Endothelial cell (in vitro differentiated cells): ENCODE data around the gene KIF20A. TPM values are rescaled to one million over a fixed set of nuclear protein-coding genes. Genes with fewer than 3 reads are reported as not detected.
"Not testable (repeated sequence)": the region's sequence is repeated elsewhere in the genome, so short reads cannot be mapped to it uniquely, and the experiment has no call there.

Experiments used
- DNase-seq: peaks from one replicate; pipeline ENCODE4 v3.0.0; 2021; ENCODE audit warnings: low spot score
- H3K27ac Mint-ChIP-seq: one replicate; pipeline ENCODE4 v1.8.0; 2021; ENCODE audit warnings: mixed read lengths, inconsistent platforms; ENCODE audit not compliant: unreplicated experiment
- H3K27me3 Mint-ChIP-seq: one replicate; pipeline ENCODE4 v1.8.0; 2021; ENCODE audit warnings: mild to moderate bottlenecking, moderate library complexity, mixed read lengths, inconsistent platforms; ENCODE audit not compliant: unreplicated experiment
- H3K36me3 Mint-ChIP-seq: one replicate; pipeline ENCODE4 v1.8.0; 2021; ENCODE audit warnings: mild to moderate bottlenecking, low read depth, mixed read lengths, inconsistent platforms; ENCODE audit not compliant: unreplicated experiment
- H3K4me1 Mint-ChIP-seq: one replicate; pipeline ENCODE4 v1.8.0; 2021; ENCODE audit warnings: mild to moderate bottlenecking, mixed read lengths, inconsistent platforms; ENCODE audit not compliant: unreplicated experiment
- H3K4me3 Mint-ChIP-seq: one replicate; pipeline ENCODE4 v1.8.0; 2021; ENCODE audit warnings: mild to moderate bottlenecking, mixed read lengths, inconsistent platforms; ENCODE audit not compliant: unreplicated experiment
- H3K9me3 Mint-ChIP-seq: one replicate; pipeline ENCODE4 v1.8.0; 2021; ENCODE audit warnings: mixed read lengths, inconsistent platforms; ENCODE audit not compliant: unreplicated experiment
- CTCF ChIP-seq: fragments of 200-600 bp; sonication (generic); IDR thresholded peaks from one replicate; pipeline ENCODE4 v1.5.0; 2021; ENCODE audit warnings: antibody characterized with exemption; ENCODE audit not compliant: unreplicated experiment
- total RNA-seq: library from RNA; stranded (reverse); fragmentation: NEBNext Ultra II Directional; extraction: Animal tissue kit (Norgen Biotek cat#: 25700); gene quantifications from one replicate; pipeline ENCODE4 v1.2.1, GENCODE V29; 2021; ENCODE audit not compliant: unreplicated experiment

KIF20A gene
- total RNA-seq, 1 donor from 2014 or later: 10.3 TPM

- Mint-ChIP-seq H3K36me3 (peaks cover 31% of the 10 kb centered on the region), H3K27me3 (no peaks in the 10 kb centered on the region), H3K9me3 (no peaks in the 10 kb centered on the region), H3K27ac (no peak overlapping the region), H3K4me1 (peaks cover 12% of the 10 kb centered on the region), H3K4me3 (no peak overlapping the region)
- TF ChIP-seq CTCF: no peak
- DNase-seq: no peak
These were observed 3.9 kb downstream of the KIF20A start for GRCh38 chr5:138182808-138183207.

- no peak for DNase-seq
- peaks cover 41% of the 10 kb centered on the region for H3K36me3 Mint-ChIP-seq
- no peaks in the 10 kb centered on the region for H3K27me3 Mint-ChIP-seq
These were observed 7.1 kb downstream of the KIF20A start for GRCh38 chr5:138186002-138186447.

GRCh38 chr5:138188626-138189025 is 9.7 kb downstream of the KIF20A start:
- Mint-ChIP-seq H3K27me3 (no peaks in the 10 kb centered on the region), H3K4me3 (no peak overlapping the region), H3K9me3 (no peaks in the 10 kb centered on the region), H3K36me3 (peaks cover 39% of the 10 kb centered on the region), H3K4me1 (peaks cover 5% of the 10 kb centered on the region), H3K27ac (no peak overlapping the region)
- DNase-seq: no peak
- TF ChIP-seq CTCF: no peak

More at GRCh38 chr5:138186002-138186447, 7.1 kb downstream of the KIF20A start:
- Mint-ChIP-seq H3K4me3 (no peak overlapping the region), H3K27ac (peak overlapping the region; percentile 49), H3K4me1 (peaks cover 5% of the 10 kb centered on the region), H3K9me3 (no peaks in the 10 kb centered on the region)
- no peak for TF ChIP-seq CTCF

- no peak overlapping the region for H3K4me3 Mint-ChIP-seq
- no peak overlapping the region for H3K27ac Mint-ChIP-seq
- H3K9me3 Mint-ChIP-seq: no peaks in the 10 kb centered on the region
- no peak for TF ChIP-seq CTCF
- H3K36me3 Mint-ChIP-seq: peaks cover 18% of the 10 kb centered on the region
- peaks cover 1% of the 10 kb centered on the region for H3K27me3 Mint-ChIP-seq
- DNase-seq: no peak
- H3K4me1 Mint-ChIP-seq: no peaks in the 10 kb centered on the region
These were observed 13.9 kb downstream of the KIF20A start for GRCh38 chr5:138192826-138193225.

GRCh38 chr5:138193859-138194258 is 14.9 kb downstream of the KIF20A start:
- not testable (repeated sequence) for H3K27me3 Mint-ChIP-seq, H3K36me3 Mint-ChIP-seq, H3K9me3 Mint-ChIP-seq, H3K4me1 Mint-ChIP-seq, DNase-seq, H3K27ac Mint-ChIP-seq
- peak overlapping the region; percentile 62 for H3K4me3 Mint-ChIP-seq
